Activated CD8-positive, alpha-beta memory T cell treated with anti-CD3 and anti-CD28 coated beads for 24 hours (primary cell): ENCODE measurements around the gene RBL1.
"Not testable (repeated sequence)": the region's sequence is repeated elsewhere in the genome, so short reads cannot be mapped to it uniquely, and the experiment has no call there.

Experiments used
- DNase-seq: peaks from one replicate; pipeline ENCODE4 v3.0.0-alpha.2; 2020

The RBL1 gene

GRCh38 chr20:37075932-37076685, 19.7 kb downstream of the RBL1 start:
- no peak for DNase-seq

- DNase-seq, result no peak
Measured at GRCh38 chr20:37072293-37073196, 23.3 kb downstream of the RBL1 start.

- peak; percentile 62 for DNase-seq
Measured at GRCh38 chr20:37071481-37071911, 24.3 kb downstream of the RBL1 start.

GRCh38 chr20:37069563-37069962, 26.2 kb downstream of the RBL1 start:
- not testable (repeated sequence) for DNase-seq

GRCh38 chr20:37066168-37066567, 29.6 kb downstream of the RBL1 start:
- no peak for DNase-seq

GRCh38 chr20:37055276-37055675, 40.5 kb downstream of the RBL1 start:
- no peak for DNase-seq

- DNase-seq, result no peak
Measured at GRCh38 chr20:37053230-37053950, 42.4 kb downstream of the RBL1 start.

- peak; percentile 62 for DNase-seq
Measured at GRCh38 chr20:37042986-37043972, 52.5 kb downstream of the RBL1 start.

GRCh38 chr20:37039366-37039765, 56.4 kb downstream of the RBL1 start:
- DNase-seq, result not testable (repeated sequence)

GRCh38 chr20:37032077-37032476, 63.7 kb downstream of the RBL1 start:
- no peak for DNase-seq

- DNase-seq, result no peak
Measured at GRCh38 chr20:37020636-37021035, 75.2 kb downstream of the RBL1 start.

- DNase-seq, result not testable (repeated sequence)
Measured at GRCh38 chr20:37012631-37013030, 83.2 kb downstream of the RBL1 start.

GRCh38 chr20:37011858-37012257, 83.9 kb downstream of the RBL1 start:
- not testable (repeated sequence) for DNase-seq

- no peak for DNase-seq
Measured at GRCh38 chr20:37011147-37011546, 84.7 kb downstream of the RBL1 start.

GRCh38 chr20:37007898-37008649, 87.7 kb downstream of the RBL1 start:
- DNase-seq, result no peak

- DNase-seq, result not testable (repeated sequence)
Measured at GRCh38 chr20:37005062-37005942, 90.5 kb downstream of the RBL1 start.

GRCh38 chr20:37001634-37002033, 94.2 kb downstream of the RBL1 start:
- not testable (repeated sequence) for DNase-seq

- DNase-seq, result not testable (repeated sequence)
Measured at GRCh38 chr20:37000171-37000570, 95.6 kb downstream of the RBL1 start.

GRCh38 chr20:36998652-36999051, 97.1 kb downstream of the RBL1 start:
- no peak for DNase-seq

- DNase-seq, result no peak
Measured at GRCh38 chr20:36997121-36997520, 98.7 kb downstream of the RBL1 start.
